ENCODE data around the gene CRACDL.

CRACDL gene

DNA sequence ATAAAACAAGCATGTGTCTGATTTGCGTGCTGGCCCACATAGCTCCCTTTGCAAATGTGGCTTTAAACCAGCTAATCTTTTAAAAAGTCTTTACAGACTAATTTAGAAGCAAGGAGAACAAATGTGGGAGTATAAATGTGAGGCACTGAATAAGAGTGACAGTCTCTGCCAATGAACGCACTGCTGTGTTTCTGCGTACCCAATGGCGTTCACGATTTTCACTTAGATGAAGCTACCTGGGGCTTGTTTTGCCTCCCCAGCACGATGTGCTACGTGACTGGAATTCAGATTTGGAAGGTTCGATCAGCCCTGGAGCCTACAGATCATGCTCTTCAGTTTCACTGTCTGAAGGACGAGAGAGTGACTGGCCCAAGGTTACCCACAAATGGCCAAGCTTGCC, 10.8 kb upstream of the CRACDL start:
- Histone ChIP-seq H3K4me1 (ENCODE audit: low read length) (no peaks in the 10 kb centered on the region), H3K27ac (ENCODE audit: low read length) (no peak overlapping the region), H3K9ac (ENCODE audit: low read length) (no peak overlapping the region), H3K9me3 (ENCODE audit: insufficient read depth, low read length) (no peaks in the 10 kb centered on the region), H3K4me3 (ENCODE audit: low read length) (no peak overlapping the region), H3K79me2 (ENCODE audit: low read length) (no peaks in the 10 kb centered on the region), H3K4me2 (ENCODE audit: low read length) (no peak overlapping the region), H4K20me1 (ENCODE audit: insufficient read depth, low read length) (no peaks in the 10 kb centered on the region), H2AFZ (ENCODE audit: low read depth, low read length) (no peak overlapping the region), H3K36me3 (replicated peaks; ENCODE audit: low read depth, low read length) (no peaks in the 10 kb centered on the region), H3K27me3 (ENCODE audit: low read depth, low read length) (peaks cover 7% of the 10 kb centered on the region)
- TF ChIP-seq EZH2phosphoT487 (IDR thresholded peaks at IDR 0.05; ENCODE audit: low read depth) = no peak
- TF ChIP-seq, protein P1, sequence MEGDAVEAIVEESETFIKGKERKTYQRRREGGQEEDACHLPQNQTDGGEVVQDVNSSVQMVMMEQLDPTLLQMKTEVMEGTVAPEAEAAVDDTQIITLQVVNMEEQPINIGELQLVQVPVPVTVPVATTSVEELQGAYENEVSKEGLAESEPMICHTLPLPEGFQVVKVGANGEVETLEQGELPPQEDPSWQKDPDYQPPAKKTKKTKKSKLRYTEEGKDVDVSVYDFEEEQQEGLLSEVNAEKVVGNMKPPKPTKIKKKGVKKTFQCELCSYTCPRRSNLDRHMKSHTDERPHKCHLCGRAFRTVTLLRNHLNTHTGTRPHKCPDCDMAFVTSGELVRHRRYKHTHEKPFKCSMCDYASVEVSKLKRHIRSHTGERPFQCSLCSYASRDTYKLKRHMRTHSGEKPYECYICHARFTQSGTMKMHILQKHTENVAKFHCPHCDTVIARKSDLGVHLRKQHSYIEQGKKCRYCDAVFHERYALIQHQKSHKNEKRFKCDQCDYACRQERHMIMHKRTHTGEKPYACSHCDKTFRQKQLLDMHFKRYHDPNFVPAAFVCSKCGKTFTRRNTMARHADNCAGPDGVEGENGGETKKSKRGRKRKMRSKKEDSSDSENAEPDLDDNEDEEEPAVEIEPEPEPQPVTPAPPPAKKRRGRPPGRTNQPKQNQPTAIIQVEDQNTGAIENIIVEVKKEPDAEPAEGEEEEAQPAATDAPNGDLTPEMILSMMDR (IDR thresholded peaks at IDR 0.05; ENCODE audit: low read depth, low read length) = no peak

- Histone ChIP-seq H3K4me1 (ENCODE audit: low read length) (no peaks in the 10 kb centered on the region), H3K79me2 (ENCODE audit: low read length) (no peaks in the 10 kb centered on the region), H3K4me3 (ENCODE audit: low read length) (no peak overlapping the region), H2AFZ (ENCODE audit: low read depth, low read length) (no peak overlapping the region), H3K4me2 (ENCODE audit: low read length) (no peak overlapping the region), H3K9me3 (ENCODE audit: insufficient read depth, low read length) (no peaks in the 10 kb centered on the region), H3K36me3 (replicated peaks; ENCODE audit: low read depth, low read length) (no peaks in the 10 kb centered on the region), H3K27me3 (ENCODE audit: low read depth, low read length) (no peaks in the 10 kb centered on the region), H3K9ac (ENCODE audit: low read length) (no peak overlapping the region), H3K27ac (ENCODE audit: low read length) (no peak overlapping the region), H4K20me1 (ENCODE audit: insufficient read depth, low read length) (no peaks in the 10 kb centered on the region)
- TF ChIP-seq, protein P1 (IDR thresholded peaks at IDR 0.05; ENCODE audit: low read depth, low read length) = no peak
- no peak for TF ChIP-seq EZH2phosphoT487 (IDR thresholded peaks at IDR 0.05; ENCODE audit: low read depth)
These were observed 8.8 kb upstream of the CRACDL start for GRCh38 chr2:98944775-98945174.

DNA sequence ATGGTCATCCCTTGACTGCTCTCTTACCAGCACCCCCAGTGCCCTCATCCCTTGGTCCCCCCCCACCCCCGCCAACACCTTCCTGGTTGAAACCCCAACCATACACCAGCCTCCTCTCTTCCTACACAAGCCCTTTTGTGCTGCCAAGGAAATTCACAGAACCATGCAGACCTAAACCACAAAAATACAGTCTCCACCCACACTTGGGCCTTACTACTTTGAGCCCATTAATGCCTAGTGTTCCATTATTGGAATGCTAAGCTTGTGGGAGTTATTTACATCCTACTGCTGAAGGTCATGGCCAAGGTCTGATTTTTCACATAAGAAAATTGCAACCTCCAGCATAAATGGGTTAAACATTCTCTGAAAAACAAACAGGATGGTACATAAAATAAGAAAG, 4.1 kb upstream of the CRACDL start:
- no peak for TF ChIP-seq EZH2phosphoT487 (IDR thresholded peaks at IDR 0.05; ENCODE audit: low read depth)
- TF ChIP-seq, protein P1 (IDR thresholded peaks at IDR 0.05; ENCODE audit: low read depth, low read length) = no peak
- Histone ChIP-seq H3K4me3 (ENCODE audit: low read length) (no peak overlapping the region), H3K79me2 (ENCODE audit: low read length) (no peaks in the 10 kb centered on the region), H3K9ac (ENCODE audit: low read length) (no peak overlapping the region), H3K4me2 (ENCODE audit: low read length) (no peak overlapping the region), H3K36me3 (replicated peaks; ENCODE audit: low read depth, low read length) (no peaks in the 10 kb centered on the region), H3K9me3 (ENCODE audit: insufficient read depth, low read length) (no peaks in the 10 kb centered on the region), H3K27ac (ENCODE audit: low read length) (no peak overlapping the region), H3K27me3 (ENCODE audit: low read depth, low read length) (no peaks in the 10 kb centered on the region), H2AFZ (ENCODE audit: low read depth, low read length) (no peak overlapping the region), H3K4me1 (ENCODE audit: low read length) (no peaks in the 10 kb centered on the region), H4K20me1 (ENCODE audit: insufficient read depth, low read length) (no peaks in the 10 kb centered on the region)

DNA sequence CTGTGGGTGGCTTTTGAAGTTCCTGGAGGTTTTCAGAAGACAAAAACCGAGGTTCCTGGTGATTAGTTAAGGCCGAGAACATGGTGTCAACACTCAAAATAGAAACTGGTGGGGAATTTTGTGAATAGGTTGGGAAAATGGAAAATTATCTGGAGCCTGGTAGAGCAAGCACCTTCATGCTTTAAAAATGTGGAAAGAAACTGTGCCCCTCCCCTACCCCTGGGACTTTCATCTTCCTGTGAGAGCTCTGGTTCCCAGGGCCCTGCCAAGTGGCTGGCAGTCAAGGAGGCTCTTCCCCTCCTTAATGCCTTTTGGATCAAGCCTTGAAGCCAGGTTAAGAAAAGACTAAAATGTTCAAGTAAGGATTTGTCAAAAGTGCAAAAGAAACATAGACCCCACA, 1.9 kb upstream of the CRACDL start:
- Histone ChIP-seq H3K27me3 (ENCODE audit: low read depth, low read length) (no peaks in the 10 kb centered on the region), H2AFZ (ENCODE audit: low read depth, low read length) (no peak overlapping the region), H3K4me3 (ENCODE audit: low read length) (no peak overlapping the region), H3K36me3 (replicated peaks; ENCODE audit: low read depth, low read length) (no peaks in the 10 kb centered on the region), H3K4me1 (ENCODE audit: low read length) (no peaks in the 10 kb centered on the region), H3K79me2 (ENCODE audit: low read length) (no peaks in the 10 kb centered on the region), H3K27ac (ENCODE audit: low read length) (no peak overlapping the region), H4K20me1 (ENCODE audit: insufficient read depth, low read length) (no peaks in the 10 kb centered on the region), H3K9me3 (ENCODE audit: insufficient read depth, low read length) (no peaks in the 10 kb centered on the region), H3K9ac (ENCODE audit: low read length) (no peak overlapping the region), H3K4me2 (ENCODE audit: low read length) (no peak overlapping the region)
- TF ChIP-seq, protein P1 (IDR thresholded peaks at IDR 0.05; ENCODE audit: low read depth, low read length) = no peak
- no peak for TF ChIP-seq EZH2phosphoT487 (IDR thresholded peaks at IDR 0.05; ENCODE audit: low read depth)
